Epithelial cell of prostate (primary cell): ENCODE measurements around the gene CNTN1.
"Not testable (repeated sequence)": the region's sequence is repeated elsewhere in the genome, so short reads cannot be mapped to it uniquely, and the experiment has no call there.

Source experiments
- DNase-seq: peaks from one replicate; pipeline ENCODE4 v3.0.0-alpha.2; 2011; ENCODE audit warnings: low read depth, low spot score
- H3K27ac ChIP-seq: fragments of 450-650 bp; 2 replicates; pipeline ENCODE4 v1.5.1; 2017; ENCODE audit warnings: mild to moderate bottlenecking

CNTN1 gene

GRCh38 chr12:40693207-40693821 is 1.1 kb downstream of the CNTN1 start:
- no peak overlapping the region for H3K27ac ChIP-seq
- no peak for DNase-seq

- H3K27ac ChIP-seq, result no peak overlapping the region
- DNase-seq, result peak; percentile 84
Observed at GRCh38 chr12:40697566-40698259, 5.5 kb downstream of the CNTN1 start.

- no peak overlapping the region for H3K27ac ChIP-seq
- no peak for DNase-seq
Observed at GRCh38 chr12:40701756-40702155, 9.5 kb downstream of the CNTN1 start.

- H3K27ac ChIP-seq, result no peak overlapping the region
- no peak for DNase-seq
Observed at GRCh38 chr12:40711121-40711520, 18.9 kb downstream of the CNTN1 start.

GRCh38 chr12:40714636-40715035 is 22.4 kb downstream of the CNTN1 start:
- H3K27ac ChIP-seq, result no peak overlapping the region
- no peak for DNase-seq

- H3K27ac ChIP-seq, result no peak overlapping the region
- no peak for DNase-seq
Observed at GRCh38 chr12:40716037-40716436, 23.8 kb downstream of the CNTN1 start.

GRCh38 chr12:40717576-40717975 is 25.3 kb downstream of the CNTN1 start:
- no peak overlapping the region for H3K27ac ChIP-seq
- DNase-seq, result no peak

- no peak overlapping the region for H3K27ac ChIP-seq
- no peak for DNase-seq
Observed at GRCh38 chr12:40718878-40719372, 26.7 kb downstream of the CNTN1 start.

GRCh38 chr12:40723001-40723400 is 30.8 kb downstream of the CNTN1 start:
- no peak for DNase-seq
- no peak overlapping the region for H3K27ac ChIP-seq

GRCh38 chr12:40726366-40726765 is 34.1 kb downstream of the CNTN1 start:
- DNase-seq, result no peak
- no peak overlapping the region for H3K27ac ChIP-seq

- no peak for DNase-seq
- no peak overlapping the region for H3K27ac ChIP-seq
Observed at GRCh38 chr12:40727774-40728483, 35.7 kb downstream of the CNTN1 start.

GRCh38 chr12:40730281-40730680 is 38.0 kb downstream of the CNTN1 start:
- DNase-seq, result no peak
- H3K27ac ChIP-seq, result no peak overlapping the region

GRCh38 chr12:40733871-40734270 is 41.6 kb downstream of the CNTN1 start:
- DNase-seq, result no peak
- no peak overlapping the region for H3K27ac ChIP-seq

- DNase-seq, result no peak
- no peak overlapping the region for H3K27ac ChIP-seq
Observed at GRCh38 chr12:40734276-40734675, 42.0 kb downstream of the CNTN1 start.

GRCh38 chr12:40735551-40736230 is 43.5 kb downstream of the CNTN1 start:
- H3K27ac ChIP-seq, result no peak overlapping the region
- DNase-seq, result no peak

GRCh38 chr12:40737416-40737815 is 45.2 kb downstream of the CNTN1 start:
- H3K27ac ChIP-seq, DNase-seq: not testable (repeated sequence)

GRCh38 chr12:40738856-40739255 is 46.6 kb downstream of the CNTN1 start:
- no peak for DNase-seq
- H3K27ac ChIP-seq, result no peak overlapping the region

- DNase-seq, result no peak
- no peak overlapping the region for H3K27ac ChIP-seq
Observed at GRCh38 chr12:40742041-40742440, 49.8 kb downstream of the CNTN1 start.

- DNase-seq, result no peak
Observed at GRCh38 chr12:40745386-40745785, 53.1 kb downstream of the CNTN1 start.

GRCh38 chr12:40749863-40750262 is 57.6 kb downstream of the CNTN1 start:
- DNase-seq, result no peak
- no peak overlapping the region for H3K27ac ChIP-seq

More at GRCh38 chr12:40745386-40745785, 53.1 kb downstream of the CNTN1 start:
- no peak overlapping the region for H3K27ac ChIP-seq

- H3K27ac ChIP-seq, result no peak overlapping the region
- no peak for DNase-seq
Observed at GRCh38 chr12:40752011-40752410, 59.8 kb downstream of the CNTN1 start.
